CD14-positive monocyte (primary cell): ENCODE measurements around the gene SFXN2. TPM values are rescaled to one million over a fixed set of nuclear protein-coding genes. Genes with fewer than 3 reads are reported as not detected.

Experiments
- DNase-seq, 3 donors: peaks; one replicate each; pipeline ENCODE4 v3.0.0-alpha.2; 2011 to 2022
- H2AFZ ChIP-seq: 2 replicates; pipeline ENCODE4 v1.6.0; 2012; ENCODE audit warnings: mild to moderate bottlenecking, low read depth, low read length, inconsistent platforms; ENCODE audit not compliant: insufficient read depth, poor library complexity, severe bottlenecking
- H3K27ac ChIP-seq, 2 donors: 1 replicate in 1 of 2; 2 replicates in 1 of 2; pipeline ENCODE4 v1.5.1; 2012 to 2013; ENCODE audit warnings: low read length in 2 of 2, control low read depth in 1 of 2, inconsistent platforms in 1 of 2, low read depth in 1 of 2, mild to moderate bottlenecking in 1 of 2
- H3K27me3 ChIP-seq, 2 donors: one replicate each; pipeline versions ENCODE4 v1.6.0 to v1.6.1; 2011 to 2013; ENCODE audit warnings: low read length in 2 of 2; ENCODE audit not compliant: control insufficient read depth in 2 of 2, insufficient read depth in 2 of 2
- H3K36me3 ChIP-seq, 2 donors: replicated peaks in 1 of 2; 1 replicate in 1 of 2; 2 replicates in 1 of 2; pipeline versions ENCODE4 v1.5.1 to v1.6.1; 2012 to 2013; ENCODE audit warnings: low read length in 2 of 2, control low read depth in 1 of 2, inconsistent platforms in 1 of 2, mild to moderate bottlenecking in 1 of 2; ENCODE audit not compliant: insufficient read depth in 2 of 2, control insufficient read depth in 1 of 2
- H3K4me1 ChIP-seq, 2 donors: 1 replicate in 1 of 2; 2 replicates in 1 of 2; pipeline versions ENCODE4 v1.5.1 to v1.6.1; 2012 to 2013; ENCODE audit warnings: low read length in 2 of 2, control low read depth in 1 of 2, inconsistent platforms in 1 of 2, mild to moderate bottlenecking in 1 of 2, moderate library complexity in 1 of 2; ENCODE audit not compliant: insufficient read depth in 2 of 2, control insufficient read depth in 1 of 2
- H3K4me2 ChIP-seq: replicated peaks from 2 replicates; pipeline ENCODE3; 2012; ENCODE audit warnings: low read length, moderate library complexity, mild to moderate bottlenecking; ENCODE audit not compliant: poor library complexity, severe bottlenecking; ENCODE audit errors: extremely low read depth
- H3K4me3 ChIP-seq, 3 experiments: fragments of 200-600 bp in 1 of 3; sonication (generic) in 1 of 3; replicated peaks in 1 of 3; 1 replicate in 2 of 3; 2 replicates in 1 of 3; pipeline ENCODE4 v1.5.1; 2011 to 2013; ENCODE audit warnings: low read length in 3 of 3, mild to moderate bottlenecking in 3 of 3, control low read depth in 2 of 3, low read depth in 2 of 3, inconsistent platforms in 1 of 3, moderate library complexity in 1 of 3
- H3K79me2 ChIP-seq: 2 replicates; pipeline ENCODE4 v1.6.0; 2012; ENCODE audit warnings: mild to moderate bottlenecking, control low read depth, inconsistent platforms, low read length, moderate library complexity; ENCODE audit not compliant: insufficient read depth
- H3K9ac ChIP-seq: 2 replicates; pipeline ENCODE4 v1.6.0; 2017; ENCODE audit warnings: low read length, mild to moderate bottlenecking; ENCODE audit not compliant: insufficient read depth, poor library complexity, severe bottlenecking
- H3K9me3 ChIP-seq, 2 donors: replicated peaks in 1 of 2; 1 replicate in 1 of 2; 2 replicates in 1 of 2; pipeline versions ENCODE4 v1.5.1 to v1.6.1; 2012 to 2013; ENCODE audit warnings: low read length in 2 of 2, control low read depth in 1 of 2; ENCODE audit not compliant: control insufficient read depth in 1 of 2, insufficient read depth in 1 of 2
- H4K20me1 ChIP-seq: 2 replicates; pipeline ENCODE4 v1.6.0; 2012; ENCODE audit warnings: mild to moderate bottlenecking, low read length, control low read depth, moderate library complexity; ENCODE audit not compliant: insufficient read depth
- H3K27ac Mint-ChIP-seq, 7 donors: one replicate each; pipeline ENCODE4 v1.8.0; 2020; ENCODE audit warnings: mild to moderate bottlenecking in 7 of 7, mixed read lengths in 7 of 7, moderate library complexity in 6 of 7, inconsistent platforms in 2 of 7
- H3K27me3 Mint-ChIP-seq, 3 donors: one replicate each; pipeline ENCODE4 v1.8.0; 2021 to 2022; ENCODE audit warnings: low read depth in 3 of 3, mild to moderate bottlenecking in 3 of 3, mixed read lengths in 3 of 3, moderate library complexity in 3 of 3, inconsistent platforms in 1 of 3
- H3K36me3 Mint-ChIP-seq, 2 donors: one replicate each; pipeline ENCODE4 v1.8.0; 2020; ENCODE audit warnings: mixed read lengths in 2 of 2, inconsistent platforms in 1 of 2, mild to moderate bottlenecking in 1 of 2
- H3K4me1 Mint-ChIP-seq: one replicate; pipeline ENCODE4 v1.8.0; 2020; ENCODE audit warnings: mild to moderate bottlenecking, mixed read lengths
- H3K4me3 Mint-ChIP-seq, 2 donors: one replicate each; pipeline ENCODE4 v1.8.0; 2020; ENCODE audit warnings: mild to moderate bottlenecking in 2 of 2, mixed read lengths in 2 of 2, moderate library complexity in 1 of 2
- H3K9me3 Mint-ChIP-seq, 7 donors: one replicate each; pipeline ENCODE4 v1.8.0; 2020 to 2022; ENCODE audit warnings: mixed read lengths in 7 of 7, mild to moderate bottlenecking in 6 of 7, moderate library complexity in 6 of 7, inconsistent platforms in 2 of 7
- WGBS: methylation state at CpG from one replicate; pipeline ENCODE4 v1.1.5; 2013; ENCODE audit warnings: missing lambda C conversion rate; ENCODE audit not compliant: insufficient coverage; 5-methylcytosine and 5-hydroxymethylcytosine counted together
- intact Hi-C, 2 donors: fragments of 100-400 bp; cut with micrococcal nuclease; formaldehyde crosslinking; loops; one replicate each; pipeline versions ENCODE4 v1.15.0 to v1.15.1; 2023
- polyA plus RNA-seq, 3 donors: library from polyadenylated mRNA; depleted of rRNA in 1 of 3; unstranded in 2 of 3; stranded (reverse) in 1 of 3; fragments of 300-500 nt in 2 of 3; fragments of >200 nt in 1 of 3; fragmentation: Illumina TruSeq in 2 of 3; gene quantifications; 1 replicate in 2 of 3; 2 replicates in 1 of 3; pipeline ENCODE4 v1.2.3, GENCODE V29; 2012 to 2021
- TF ChIP-seq, protein P1 (sequence below): fragments of 200-600 bp; IDR thresholded peaks from one replicate; pipeline ENCODE4 v1.8.0; 2022; ENCODE audit warnings: antibody characterized with exemption, mild to moderate bottlenecking

The SFXN2 gene
- polyA plus RNA-seq, 3 donors, result 1.3 to 2.0 (median 1.8) TPM

DNA sequence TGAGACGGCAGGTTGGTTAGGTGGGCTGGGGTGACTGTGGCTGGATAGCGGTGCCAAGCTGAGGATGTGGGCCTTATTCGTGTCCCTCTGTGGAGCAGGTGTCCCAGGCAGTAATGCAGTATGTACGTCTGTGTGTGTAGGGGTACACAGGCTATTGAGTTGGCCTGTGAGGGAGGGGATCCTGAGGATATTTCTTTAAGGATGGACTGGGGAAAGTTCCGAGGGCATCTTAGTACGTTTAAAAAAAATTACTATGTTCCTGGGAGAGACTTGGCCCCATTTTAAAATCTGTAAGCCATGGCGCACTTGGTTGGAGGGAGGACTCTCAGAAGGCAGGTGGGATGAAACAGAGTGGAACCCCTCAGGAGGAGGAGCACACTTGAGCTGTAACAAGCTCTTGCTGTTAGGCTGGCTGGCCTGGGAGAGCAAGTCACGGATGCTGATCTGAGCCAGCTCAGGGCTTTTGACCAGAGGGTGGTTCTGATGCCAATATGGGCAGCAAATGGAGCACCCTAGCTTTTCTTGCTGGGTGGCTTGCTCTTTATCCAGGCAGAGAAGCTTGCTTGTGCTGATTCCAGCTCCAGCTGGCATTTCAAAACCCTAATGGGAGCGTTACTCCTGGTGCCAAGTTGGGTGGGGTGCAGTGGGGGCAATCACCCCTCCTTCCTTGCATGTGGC is 30.1 kb downstream of the SFXN2 start:
- peak overlapping the region; percentile 98 to 99 for H3K4me3 Mint-ChIP-seq
- H3K27ac Mint-ChIP-seq, result peak overlapping the region; percentile 84 to 98 (median 94)
- Histone ChIP-seq H4K20me1 (peaks cover 20% of the 10 kb centered on the region), H3K9ac (peak overlapping the region; percentile 93), H3K4me1 (peaks cover 23 to 25% of the 10 kb centered on the region in 2 donors), H3K4me3 (peak overlapping the region; percentile 92 to 94 (median 93)), H3K9me3 (no peaks in the 10 kb centered on the region), H3K27me3 (no peaks in the 10 kb centered on the region), H3K79me2 (peaks cover 59% of the 10 kb centered on the region), H3K4me2 (peak overlapping the region; percentile 93), H3K36me3 (peaks cover 0 to 12% of the 10 kb centered on the region in 2 donors), H2AFZ (peak overlapping the region; percentile 71), H3K27ac (peak overlapping the region; percentile 56 to 91)
- peaks cover 0 to 9% (median 0%) of the 10 kb centered on the region in 3 donors for H3K27me3 Mint-ChIP-seq
- H3K4me1 Mint-ChIP-seq, result peaks cover 30% of the 10 kb centered on the region
- peaks cover 0 to 5% (median 2%) of the 10 kb centered on the region in 7 donors for H3K9me3 Mint-ChIP-seq
- WGBS, result 11% methylated on average over 8 of the region's 9 CpGs
- peaks cover 11 to 17% of the 10 kb centered on the region in 2 donors for H3K36me3 Mint-ChIP-seq
- DNase-seq, result no peak
- TF ChIP-seq, protein P1, sequence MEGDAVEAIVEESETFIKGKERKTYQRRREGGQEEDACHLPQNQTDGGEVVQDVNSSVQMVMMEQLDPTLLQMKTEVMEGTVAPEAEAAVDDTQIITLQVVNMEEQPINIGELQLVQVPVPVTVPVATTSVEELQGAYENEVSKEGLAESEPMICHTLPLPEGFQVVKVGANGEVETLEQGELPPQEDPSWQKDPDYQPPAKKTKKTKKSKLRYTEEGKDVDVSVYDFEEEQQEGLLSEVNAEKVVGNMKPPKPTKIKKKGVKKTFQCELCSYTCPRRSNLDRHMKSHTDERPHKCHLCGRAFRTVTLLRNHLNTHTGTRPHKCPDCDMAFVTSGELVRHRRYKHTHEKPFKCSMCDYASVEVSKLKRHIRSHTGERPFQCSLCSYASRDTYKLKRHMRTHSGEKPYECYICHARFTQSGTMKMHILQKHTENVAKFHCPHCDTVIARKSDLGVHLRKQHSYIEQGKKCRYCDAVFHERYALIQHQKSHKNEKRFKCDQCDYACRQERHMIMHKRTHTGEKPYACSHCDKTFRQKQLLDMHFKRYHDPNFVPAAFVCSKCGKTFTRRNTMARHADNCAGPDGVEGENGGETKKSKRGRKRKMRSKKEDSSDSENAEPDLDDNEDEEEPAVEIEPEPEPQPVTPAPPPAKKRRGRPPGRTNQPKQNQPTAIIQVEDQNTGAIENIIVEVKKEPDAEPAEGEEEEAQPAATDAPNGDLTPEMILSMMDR, result no peak
- intact Hi-C loops, result loop anchor here (5.0 to 10.0 kb wide), 3 partner anchors 173 to 650 kb away; partner anchors contain the start of genes CNNM2 (in 2 of the 2), ACTR1A (in 1 of the 2), ATP5MK (in 1 of the 2) and PDCD11 (in 1 of the 2)

DNA sequence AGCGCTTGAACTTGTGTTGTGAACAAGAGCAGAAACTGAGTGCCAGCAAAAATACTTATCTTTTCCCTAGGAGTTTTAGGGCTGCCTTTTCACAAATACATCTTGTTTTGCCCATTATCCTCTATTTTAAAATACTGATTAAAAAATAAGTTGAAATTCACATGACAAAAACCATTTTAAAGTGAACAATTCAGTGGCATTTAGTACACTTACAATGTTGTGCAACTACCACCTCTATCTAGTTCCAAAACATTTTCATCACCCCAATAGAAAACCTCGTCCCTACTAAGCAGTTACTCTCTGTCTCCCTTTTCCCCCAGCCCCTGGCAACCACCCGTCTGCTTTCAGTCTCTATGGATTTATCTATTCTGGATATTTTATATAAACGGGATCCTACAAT is 30.7 kb downstream of the SFXN2 start:
- Histone ChIP-seq H3K9ac (peak overlapping the region; percentile 93), H3K9me3 (no peaks in the 10 kb centered on the region), H3K4me1 (peaks cover 23% of the 10 kb centered on the region in 2 donors), H3K4me2 (peak overlapping the region; percentile 93), H4K20me1 (peaks cover 22% of the 10 kb centered on the region), H3K27me3 (no peaks in the 10 kb centered on the region), H2AFZ (no peak overlapping the region), H3K36me3 (peaks cover 0 to 12% of the 10 kb centered on the region in 2 donors), H3K4me3 (peak overlapping the region; percentile 92 to 94 (median 93)), H3K79me2 (peaks cover 65% of the 10 kb centered on the region), H3K27ac (peak overlapping the region in 1 of 2 donors; percentile 91)
- no CpG with 5 or more reads among the region's 4 CpGs for WGBS
- Mint-ChIP-seq H3K9me3 (peaks cover 0 to 5% (median 2%) of the 10 kb centered on the region in 7 donors), H3K4me1 (peaks cover 29% of the 10 kb centered on the region), H3K27ac (peak overlapping the region in 3 of 7 donors; percentile 38 to 97 (median 96)), H3K36me3 (peaks cover 11 to 17% of the 10 kb centered on the region in 2 donors), H3K27me3 (peaks cover 0 to 9% (median 0%) of the 10 kb centered on the region in 3 donors), H3K4me3 (peak overlapping the region; percentile 98 to 99)
- TF ChIP-seq, protein P1, result no peak
- DNase-seq, result no peak
- intact Hi-C loops, result loop anchor here in 1 of 2 donors (10.0 kb wide), 2 partner anchors 240 to 650 kb away; partner anchors contain the start of genes ACTR1A, ATP5MK, PDCD11 and SUFU
